GM19351 (cell line): Measurements from ENCODE around the gene MROH2A.

Experiments used
- ATAC-seq: cut with Tn5 transposase; IDR thresholded peaks from one replicate; pipeline ENCODE4 v1.9.1; 2021; ENCODE audit warnings: mild to moderate bottlenecking, moderate library complexity; ENCODE audit not compliant: unreplicated experiment

The MROH2A gene

DNA sequence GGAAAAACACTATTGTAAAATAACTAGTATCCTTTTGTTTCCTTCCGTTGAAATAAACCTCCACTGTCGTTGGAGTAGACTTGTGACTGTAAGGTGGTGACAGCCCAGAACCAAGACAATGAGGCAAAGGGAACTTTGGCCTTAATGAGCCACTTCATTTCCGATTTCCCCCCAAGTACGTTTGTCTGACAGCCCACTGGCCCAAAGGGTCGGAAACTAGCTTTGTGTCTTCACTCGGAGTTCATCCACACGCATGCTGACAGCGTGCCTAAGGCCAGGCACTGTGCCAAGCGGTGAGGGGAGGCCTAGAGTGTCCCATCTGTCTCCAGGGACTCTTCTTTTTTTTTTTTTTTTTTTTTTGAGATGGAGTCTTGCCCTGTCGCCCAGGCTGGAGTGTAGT, 55.2 kb downstream of the MROH2A start:
- no peak for ATAC-seq

- ATAC-seq, result no peak
These were observed 57.4 kb downstream of the MROH2A start for GRCh38 chr2:233835230-233836186.

- ATAC-seq, result no peak
These were observed 58.2 kb downstream of the MROH2A start for GRCh38 chr2:233836359-233836758.

GRCh38 chr2:233837694-233838229, 59.6 kb downstream of the MROH2A start:
- ATAC-seq, result no peak

GRCh38 chr2:233838251-233838650, 60.1 kb downstream of the MROH2A start:
- ATAC-seq, result no peak

GRCh38 chr2:233838726-233839446, 60.8 kb downstream of the MROH2A start:
- ATAC-seq, result no peak

GRCh38 chr2:233839447-233839820, 61.3 kb downstream of the MROH2A start:
- no peak for ATAC-seq

GRCh38 chr2:233840520-233840919, 62.4 kb downstream of the MROH2A start:
- no peak for ATAC-seq

GRCh38 chr2:233841183-233841582, 63.1 kb downstream of the MROH2A start:
- ATAC-seq, result no peak

- no peak for ATAC-seq
These were observed 66.1 kb downstream of the MROH2A start for GRCh38 chr2:233844064-233844807.

DNA sequence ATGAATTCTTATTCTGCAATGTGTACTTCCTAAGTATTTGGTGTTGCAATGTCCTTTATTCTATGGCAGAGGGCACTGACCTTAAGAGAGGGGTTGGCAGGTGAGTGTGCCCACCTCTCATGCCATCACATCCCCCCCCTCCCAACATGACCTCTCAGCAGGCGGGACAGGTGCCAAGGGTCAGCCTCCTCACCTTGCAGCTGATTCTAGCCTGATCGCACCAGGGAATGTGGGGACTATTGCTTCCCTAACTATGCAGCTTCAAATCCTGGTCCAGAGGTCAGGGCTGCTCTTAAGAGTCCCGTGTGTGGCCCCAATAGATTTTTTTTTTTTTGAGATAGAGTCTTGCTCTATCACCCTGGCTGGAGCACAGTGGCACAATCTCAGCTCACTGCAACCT, 66.7 kb downstream of the MROH2A start:
- no peak for ATAC-seq

GRCh38 chr2:233845301-233846060, 67.4 kb downstream of the MROH2A start:
- ATAC-seq, result no peak

DNA sequence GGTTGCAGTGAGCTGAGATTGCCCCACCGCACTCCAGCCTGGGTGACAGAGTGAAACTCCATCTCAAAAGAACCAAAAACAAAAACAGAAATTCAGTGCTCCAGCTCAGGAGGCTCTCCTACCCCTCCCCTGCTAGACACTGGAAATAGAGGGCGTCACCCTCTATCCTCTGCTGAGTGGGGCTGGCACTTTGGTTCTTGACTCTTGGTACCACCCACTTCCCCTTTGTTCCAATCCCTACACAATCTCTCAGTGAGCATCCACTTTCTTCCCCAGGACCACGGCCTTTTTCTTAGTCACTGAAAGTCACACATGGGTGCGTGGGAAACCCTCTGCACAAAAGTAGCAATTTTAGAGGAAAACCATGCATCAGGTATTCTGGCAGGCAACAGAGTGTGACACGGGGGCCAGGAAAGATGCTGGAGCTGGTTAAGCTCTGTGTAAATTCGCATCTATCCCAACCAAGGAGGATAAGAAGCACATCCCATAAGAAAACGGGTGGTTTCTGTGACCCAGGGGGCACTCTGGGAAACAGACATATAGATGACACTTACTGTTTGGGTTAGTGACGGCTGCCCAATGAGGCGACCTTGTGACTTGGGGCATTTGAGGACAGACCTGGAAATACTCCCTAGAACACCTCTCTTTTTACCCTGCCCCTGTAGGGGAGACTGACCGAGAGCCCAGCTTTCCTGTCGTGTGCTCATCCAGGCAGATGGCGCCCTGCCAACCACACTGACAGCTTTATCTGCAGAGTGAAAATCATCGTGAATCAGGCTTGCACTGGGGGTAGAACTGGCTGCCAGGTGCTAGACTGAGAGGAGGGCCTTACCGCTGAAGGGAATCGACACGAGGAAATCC, 68.5 kb downstream of the MROH2A start:
- ATAC-seq, result no peak

DNA sequence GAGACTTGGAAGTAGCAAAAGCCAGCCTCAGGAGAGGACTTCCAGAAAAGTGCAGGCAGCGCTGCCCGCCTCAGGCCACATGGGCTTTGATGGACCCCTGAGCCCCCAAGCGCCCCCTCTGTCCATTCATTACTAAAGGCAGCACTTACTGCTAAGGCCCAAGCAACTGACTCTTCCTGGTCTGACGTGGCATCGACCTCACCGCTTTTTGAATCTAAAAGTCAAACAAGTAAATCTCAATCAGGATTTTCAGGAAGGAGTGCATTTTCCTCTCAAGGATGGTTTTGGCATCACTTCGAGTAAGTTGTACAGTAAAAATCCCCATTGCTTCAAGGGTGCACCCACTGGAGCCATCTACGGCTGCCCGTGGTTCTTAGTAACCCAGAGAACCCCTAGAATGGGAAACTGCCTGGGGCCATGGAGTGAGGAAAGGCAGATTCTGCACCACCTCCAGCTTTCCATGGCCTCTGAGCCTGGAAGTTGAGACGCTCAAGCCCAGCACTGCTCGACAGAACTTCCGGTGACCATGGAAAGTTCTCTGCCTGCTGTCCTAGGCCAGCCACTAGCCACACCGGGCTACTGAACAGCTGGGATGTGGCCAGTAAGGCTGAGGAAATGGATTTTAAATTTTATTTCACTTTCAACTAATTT, 69.2 kb downstream of the MROH2A start:
- ATAC-seq, result no peak

- no peak for ATAC-seq
These were observed 70.1 kb downstream of the MROH2A start for GRCh38 chr2:233848276-233848675.

- no peak for ATAC-seq
These were observed 71.6 kb downstream of the MROH2A start for GRCh38 chr2:233849607-233850271.

DNA sequence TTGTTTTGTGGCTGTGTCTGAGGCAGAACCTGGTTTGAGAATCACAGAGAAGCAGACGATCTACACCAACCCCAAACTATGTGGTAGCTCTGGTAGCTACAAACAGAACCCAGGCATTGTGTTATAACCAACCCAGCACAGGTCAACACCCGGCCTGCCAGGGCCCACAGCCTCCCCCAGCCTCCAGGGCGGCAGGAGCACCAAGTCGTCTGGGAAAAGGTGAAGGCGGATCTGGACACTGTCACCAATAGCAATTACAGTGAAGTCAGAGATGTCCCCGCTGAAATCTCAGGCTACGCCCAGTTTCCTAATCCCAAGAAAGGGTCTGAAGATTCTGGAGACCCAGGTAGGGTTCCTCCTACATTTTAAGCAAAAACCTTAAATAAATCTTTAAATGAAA, 72.6 kb downstream of the MROH2A start:
- no peak for ATAC-seq

- no peak for ATAC-seq
These were observed 73.0 kb downstream of the MROH2A start for GRCh38 chr2:233851169-233851568.
